ENCODE measurements around the gene ZNF652. TPM values are rescaled to one million over a fixed set of nuclear protein-coding genes. Genes with fewer than 3 reads are reported as not detected.

The ZNF652 gene
- total RNA-seq, 1 experiment from 2014 or later: 92.6 TPM

- POLR2A ChIA-PET: no interaction called here
- BruUV-seq (replicated peaks): no TSS peak
Measured at GRCh38 chr17:49249890-49250522, 112.0 kb downstream of the ZNF652 start.

GRCh38 chr17:49249292-49249794 lies 112.7 kb downstream of the ZNF652 start:
- no peaks in the 10 kb centered on the region for H3K36me3 Mint-ChIP-seq (ENCODE audit: insufficient read depth, unreplicated experiment)
- ChIA-PET POLR2A (interaction anchor here (0.5 kb wide), 1 partner anchor 582 kb away, joined by 4 read pairs; no protein-coding TSS in a partner anchor), CTCF (no interaction called here)
- no peak overlapping the region for H3K27ac Mint-ChIP-seq (ENCODE audit: unreplicated experiment)
- H3K4me3 Mint-ChIP-seq (ENCODE audit: unreplicated experiment): no peak overlapping the region
- H3K9me3 Mint-ChIP-seq (ENCODE audit: unreplicated experiment): no peaks in the 10 kb centered on the region
- TF ChIP-seq CTCF (IDR thresholded peaks at IDR 0.05; ENCODE audit: insufficient read depth in 1 of 2, low read depth in 1 of 2, low read length in 1 of 2, severe bottlenecking in 1 of 2, unreplicated experiment in 1 of 2): no peak
- Histone ChIP-seq H3K27me3 (replicated peaks; ENCODE audit: control insufficient read depth, insufficient read depth, low read length) (no peaks in the 10 kb centered on the region), H3K4me3 (ENCODE audit: low read depth, low read length) (no peak overlapping the region), H3K4me1 (no peaks in the 10 kb centered on the region), H3K36me3 (ENCODE audit: control insufficient read depth, insufficient read depth, low read length) (no peaks in the 10 kb centered on the region), H3K9me3 (no peaks in the 10 kb centered on the region)
- intact Hi-C loops (cut with micrococcal nuclease; ENCODE audit: unreplicated experiment): no loop called here
- BruUV-seq (replicated peaks): no TSS peak
- no peak for DNase-seq
- H3K27me3 Mint-ChIP-seq (ENCODE audit: insufficient read depth, unreplicated experiment): no peaks in the 10 kb centered on the region
- H3K4me1 Mint-ChIP-seq (ENCODE audit: low read depth, unreplicated experiment): no peaks in the 10 kb centered on the region

More at GRCh38 chr17:49249890-49250522, 112.0 kb downstream of the ZNF652 start:
- DNase-seq: no peak
- CTCF ChIA-PET: no interaction called here
- Histone ChIP-seq H3K36me3 (ENCODE audit: control insufficient read depth, insufficient read depth, low read length) (no peaks in the 10 kb centered on the region), H3K9me3 (no peaks in the 10 kb centered on the region), H3K4me1 (no peaks in the 10 kb centered on the region), H3K27me3 (replicated peaks; ENCODE audit: control insufficient read depth, insufficient read depth, low read length) (no peaks in the 10 kb centered on the region), H3K4me3 (ENCODE audit: low read depth, low read length) (no peak overlapping the region)
- Mint-ChIP-seq H3K9me3 (ENCODE audit: unreplicated experiment) (no peaks in the 10 kb centered on the region), H3K36me3 (ENCODE audit: insufficient read depth, unreplicated experiment) (no peaks in the 10 kb centered on the region), H3K4me1 (ENCODE audit: low read depth, unreplicated experiment) (no peaks in the 10 kb centered on the region), H3K27me3 (ENCODE audit: insufficient read depth, unreplicated experiment) (no peaks in the 10 kb centered on the region), H3K27ac (ENCODE audit: unreplicated experiment) (no peak overlapping the region), H3K4me3 (ENCODE audit: unreplicated experiment) (no peak overlapping the region)
- no peak for TF ChIP-seq CTCF (IDR thresholded peaks at IDR 0.05; ENCODE audit: insufficient read depth in 1 of 2, low read depth in 1 of 2, low read length in 1 of 2, severe bottlenecking in 1 of 2, unreplicated experiment in 1 of 2)
- intact Hi-C loops (cut with micrococcal nuclease; ENCODE audit: unreplicated experiment): no loop called here

- intact Hi-C loops (cut with micrococcal nuclease; ENCODE audit: unreplicated experiment): no loop called here
- no peak overlapping the region for H3K4me3 Mint-ChIP-seq (ENCODE audit: unreplicated experiment)
- H3K4me3 ChIP-seq (ENCODE audit: low read depth, low read length): no peak overlapping the region
- ChIA-PET POLR2A (no interaction called here), CTCF (no interaction called here)
- no peaks in the 10 kb centered on the region for H3K4me1 ChIP-seq
- TF ChIP-seq CTCF (IDR thresholded peaks at IDR 0.05; ENCODE audit: insufficient read depth in 1 of 2, low read depth in 1 of 2, low read length in 1 of 2, severe bottlenecking in 1 of 2, unreplicated experiment in 1 of 2): no peak
- no peaks in the 10 kb centered on the region for H3K4me1 Mint-ChIP-seq (ENCODE audit: low read depth, unreplicated experiment)
- no TSS peak for BruUV-seq (replicated peaks)
- H3K36me3 ChIP-seq (ENCODE audit: control insufficient read depth, insufficient read depth, low read length): no peaks in the 10 kb centered on the region
- no peaks in the 10 kb centered on the region for H3K27me3 ChIP-seq (replicated peaks; ENCODE audit: control insufficient read depth, insufficient read depth, low read length)
- H3K36me3 Mint-ChIP-seq (ENCODE audit: insufficient read depth, unreplicated experiment): no peaks in the 10 kb centered on the region
- DNase-seq: no peak
- H3K9me3 Mint-ChIP-seq (ENCODE audit: unreplicated experiment): no peaks in the 10 kb centered on the region
- no peak overlapping the region for H3K27ac Mint-ChIP-seq (ENCODE audit: unreplicated experiment)
- H3K27me3 Mint-ChIP-seq (ENCODE audit: insufficient read depth, unreplicated experiment): no peaks in the 10 kb centered on the region
- no peaks in the 10 kb centered on the region for H3K9me3 ChIP-seq
Measured at GRCh38 chr17:49247944-49248343, 114.1 kb downstream of the ZNF652 start.
